ENCODE measurements around the gene KLK6. TPM values are rescaled to one million over a fixed set of nuclear protein-coding genes. Genes with fewer than 3 reads are reported as not detected.

The KLK6 gene
- total RNA-seq, 2 donors from 2014 or later = not detected

Other genes with a start within 250 kb of the KLK6 start
- gene SHANK1, start 249.8 kb downstream of the KLK6 start, total RNA-seq = under 1 TPM in 1 of 2 donors, not detected in 1; 0.14 TPM
- 1 to 10 TPM in 1 of 2 donors, under 1 TPM in 1; 0.55 to 1.6 TPM for gene CLEC11A, start 246.2 kb downstream of the KLK6 start, total RNA-seq
- gene GPR32, start 199.1 kb downstream of the KLK6 start, total RNA-seq = not detected
- gene ACP4, start 179.2 kb downstream of the KLK6 start, total RNA-seq = not detected
- gene KLK1, start 145.8 kb downstream of the KLK6 start, total RNA-seq = 1 to 10 TPM; 1.2 to 5.0 TPM
- gene KLK15, start 136.0 kb downstream of the KLK6 start, total RNA-seq = not detected
- gene KLK3, start 114.7 kb downstream of the KLK6 start, total RNA-seq = not detected
- 1 to 10 TPM in 1 of 2 donors, not detected in 1; 1.5 TPM for gene KLK2, start 96.2 kb downstream of the KLK6 start, total RNA-seq
- gene KLK4, start 58.2 kb downstream of the KLK6 start, total RNA-seq = not detected
- gene KLK5, start 16.6 kb downstream of the KLK6 start, total RNA-seq = not detected
- not detected for gene KLK7, start 14.3 kb upstream of the KLK6 start, total RNA-seq
- not detected for gene KLK8, start 32.0 kb upstream of the KLK6 start, total RNA-seq
- gene KLK10, start 50.1 kb upstream of the KLK6 start, total RNA-seq = not detected
- not detected for gene KLK11, start 57.0 kb upstream of the KLK6 start, total RNA-seq
- gene KLK12, start 65.4 kb upstream of the KLK6 start, total RNA-seq = not detected
- not detected for gene KLK13, start 95.5 kb upstream of the KLK6 start, total RNA-seq
- gene KLK14, start 113.3 kb upstream of the KLK6 start, total RNA-seq = under 1 TPM; 0.68 to 0.80 TPM
- gene CTU1, start 138.8 kb upstream of the KLK6 start, total RNA-seq = 10 to 100 TPM in 1 of 2 donors, 1 to 10 TPM in 1; 9.8 to 11.2 TPM
- 1 to 10 TPM in 1 of 2 donors, under 1 TPM in 1; 0.87 to 1.1 TPM for gene SIGLEC9, start 155.3 kb upstream of the KLK6 start, total RNA-seq
- gene SIGLEC7, start 172.7 kb upstream of the KLK6 start, total RNA-seq = under 1 TPM in 1 of 2 donors, not detected in 1; 0.34 TPM